Immature natural killer cell (primary cell): ENCODE measurements around the gene MTERF2. TPM values are rescaled to one million over a fixed set of nuclear protein-coding genes. Genes with fewer than 3 reads are reported as not detected.

ENCODE experiments used
- polyA plus RNA-seq, 3 donors: library from polyadenylated mRNA; unstranded; fragments of 300-500 nt; fragmentation: Illumina TruSeq; gene quantifications; one replicate each; pipeline ENCODE4 v1.2.3, GENCODE V29; 2021

Gene MTERF2
- polyA plus RNA-seq, 3 donors from 2014 or later: 7.7 to 10.6 (median 9.7) TPM

Other genes with a start within 250 kb of the MTERF2 start
- 1 to 10 TPM; 1.8 to 5.0 (median 4.4) TPM for gene RIC8B, start 212.5 kb downstream of the MTERF2 start, polyA plus RNA-seq
- gene TMEM263, start 31.2 kb downstream of the MTERF2 start, polyA plus RNA-seq: 10 to 100 TPM; 30.2 to 33.5 (median 31.0) TPM
- 10 to 100 TPM; 37.1 to 39.8 (median 39.3) TPM for gene CRY1, start 106.4 kb upstream of the MTERF2 start, polyA plus RNA-seq